BJ (cell line): Measurements from ENCODE around the gene UBALD2. TPM values are rescaled to one million over a fixed set of nuclear protein-coding genes. Genes with fewer than 3 reads are reported as not detected.
"Not testable (repeated sequence)": the region's sequence is repeated elsewhere in the genome, so short reads cannot be mapped to it uniquely, and the experiment has no call there.

ENCODE experiments used
- CTCF ChIA-PET: fragments of 350-600 bp; formaldehyde crosslinking; extraction: SDS; loops from one replicate; lab custom pipeline; 2021; ENCODE audit warnings: antibody characterized with exemption, inconsistent platforms; lab: Yijun Ruan, JAX
- POLR2A ChIA-PET: fragments of 300-600 bp; sonication (Branson Sonifier 250); formaldehyde crosslinking; extraction: SDS; loops from one replicate; lab custom pipeline; 2021; ENCODE audit warnings: antibody characterized with exemption; lab: Charles Lee
- DNase-seq: peaks from one replicate; pipeline ENCODE4 v3.0.0-alpha.2; 2011; ENCODE audit warnings: low read depth
- H3K27me3 ChIP-seq: 2 replicates; pipeline ENCODE4 v1.6.0; 2011; ENCODE audit warnings: low read length; ENCODE audit not compliant: control insufficient read depth, insufficient read depth
- H3K36me3 ChIP-seq: 2 replicates; pipeline ENCODE4 v1.5.1; 2011; ENCODE audit warnings: low read length; ENCODE audit not compliant: control insufficient read depth, insufficient read depth
- H3K4me3 ChIP-seq: 2 replicates; pipeline ENCODE4 v1.5.1; 2011; ENCODE audit warnings: low read depth, mild to moderate bottlenecking, control low read depth, low read length
- CTCF ChIP-seq: IDR thresholded peaks from 2 replicates; pipeline ENCODE4 v1.5.1; 2011; ENCODE audit warnings: low read depth, mild to moderate bottlenecking, control low read depth, inconsistent platforms, low read length, moderate library complexity; ENCODE audit not compliant: insufficient read depth
- polyA plus RNA-seq: library from polyadenylated mRNA; depleted of rRNA; stranded (reverse); fragments of >200 nt; gene quantifications from 2 replicates; pipeline ENCODE4 v1.2.3, GENCODE V29; 2011

The UBALD2 gene
- polyA plus RNA-seq, 1 experiment = 50.7 TPM

DNA sequence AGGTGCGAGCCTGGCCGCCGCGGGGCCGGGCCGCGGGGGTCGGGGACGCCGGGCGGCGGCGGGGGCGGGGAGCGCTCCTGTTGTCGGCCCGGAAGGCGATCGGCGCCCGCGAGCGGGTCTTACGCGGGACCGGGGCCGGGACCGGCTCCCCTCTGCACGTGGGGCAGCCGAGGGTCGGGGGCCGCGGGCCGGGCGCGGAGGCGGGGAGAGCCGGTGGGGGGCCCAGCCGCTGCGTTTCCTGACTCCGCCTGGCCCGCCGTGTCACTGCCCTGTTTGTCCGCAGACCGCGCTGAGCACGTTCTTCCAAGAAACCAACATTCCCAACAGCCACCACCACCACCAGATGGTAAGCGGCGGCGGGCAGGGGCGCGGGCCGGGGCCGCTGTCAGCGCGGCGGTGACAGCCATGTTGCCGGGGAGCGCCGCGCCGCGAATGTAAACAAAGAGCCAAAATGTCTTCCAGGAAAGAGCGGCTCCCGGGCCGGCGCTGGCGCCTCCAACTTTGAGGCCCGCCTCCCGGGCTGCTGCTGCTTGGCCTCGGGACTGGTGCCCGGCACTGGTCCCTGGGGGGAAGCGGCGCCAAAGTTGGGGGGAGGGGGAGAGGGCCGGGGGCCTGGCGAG is 586 bp downstream of the UBALD2 start:
- peak overlapping the region; percentile 80 for H3K4me3 ChIP-seq
- POLR2A ChIA-PET = interaction anchor here (0.6 kb wide), 1 partner anchor 11 kb away, joined by 6 read pairs; no protein-coding TSS in a partner anchor
- CTCF ChIA-PET = interaction anchor here (0.7 to 2.1 kb wide), 6 partner anchors 11 to 144 kb away, joined by 3 to 8 read pairs (median 5); no protein-coding TSS in a partner anchor
- no peak for DNase-seq
- no peaks in the 10 kb centered on the region for H3K27me3 ChIP-seq
- peaks cover 4% of the 10 kb centered on the region for H3K36me3 ChIP-seq
- TF ChIP-seq CTCF = no peak

DNA sequence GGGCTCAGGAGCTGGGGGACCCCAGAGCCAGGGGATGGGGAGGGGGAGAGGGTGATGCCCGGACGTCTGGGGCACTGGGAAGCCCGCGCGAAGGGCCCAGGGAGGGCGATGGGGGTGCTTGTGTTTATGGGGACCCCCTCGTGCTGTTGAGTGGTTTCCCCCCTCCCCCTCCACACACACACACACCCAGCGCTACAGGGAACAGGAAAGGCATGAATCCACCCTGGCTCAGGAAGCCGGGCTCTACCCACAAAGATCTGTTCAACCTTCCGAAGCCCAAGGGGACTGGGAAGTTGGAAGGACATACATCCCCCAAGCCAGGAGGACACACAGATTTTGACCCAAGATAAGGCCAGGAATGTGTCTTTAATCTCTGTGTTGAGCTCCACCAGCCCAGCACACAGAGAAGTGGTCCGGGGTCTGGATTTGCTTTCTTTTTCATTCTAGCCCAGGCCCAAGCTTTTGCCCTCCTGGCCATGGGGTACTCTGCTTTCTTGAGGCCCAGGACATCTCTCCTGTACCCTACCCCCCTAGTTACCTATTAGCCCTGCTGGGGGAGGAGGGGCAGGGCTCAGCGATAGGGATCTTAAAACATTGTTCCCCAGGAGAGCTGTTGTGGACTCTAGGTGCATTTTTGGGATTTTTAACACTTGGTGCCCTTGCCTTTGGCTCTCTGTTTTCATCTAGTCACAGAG is 1.2 kb downstream of the UBALD2 start:
- CTCF ChIA-PET = interaction anchor here (0.6 to 2.1 kb wide), 6 partner anchors 13 to 291 kb away, joined by 3 to 7 read pairs (median 4); no protein-coding TSS in a partner anchor
- no peaks in the 10 kb centered on the region for H3K27me3 ChIP-seq
- POLR2A ChIA-PET = interaction anchor here (0.7 kb wide), 1 partner anchor 10 kb away, joined by 3 read pairs; no protein-coding TSS in a partner anchor
- no peak for TF ChIP-seq CTCF
- peaks cover 7% of the 10 kb centered on the region for H3K36me3 ChIP-seq
- no peak for DNase-seq
- peak overlapping the region; percentile 80 for H3K4me3 ChIP-seq

DNA sequence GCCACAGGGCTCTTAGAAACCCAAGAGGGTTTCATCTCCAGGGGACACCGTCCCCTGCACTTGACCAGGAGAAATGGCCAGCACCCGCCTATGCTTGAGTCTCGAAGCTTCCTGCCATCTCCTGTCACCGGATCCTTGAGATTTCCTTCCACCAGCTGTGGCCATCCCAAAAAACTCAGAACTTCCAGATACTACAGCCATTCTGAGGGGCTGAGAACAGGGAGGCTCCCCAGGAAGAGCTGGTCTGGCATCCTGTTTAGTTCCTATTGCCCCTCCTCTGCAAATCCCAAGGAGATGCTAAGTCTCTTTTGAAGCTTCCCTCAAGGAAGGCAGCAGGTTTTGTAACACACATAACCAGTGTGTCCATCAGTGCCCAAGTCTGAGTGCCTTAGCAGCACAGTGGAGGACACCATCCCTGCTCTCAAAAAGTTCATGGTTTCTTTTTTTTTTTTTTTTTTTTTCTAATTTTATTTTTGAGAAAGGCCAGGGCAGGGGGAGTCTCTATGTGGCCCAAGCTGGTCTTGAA is 2.0 kb downstream of the UBALD2 start:
- POLR2A ChIA-PET = interaction anchor here (0.6 to 0.7 kb wide), 2 partner anchors 8 to 11 kb away, joined by 3 to 6 read pairs; no protein-coding TSS in a partner anchor
- no peak for DNase-seq
- Histone ChIP-seq H3K36me3 (peaks cover 7% of the 10 kb centered on the region), H3K4me3 (peak overlapping the region; percentile 80), H3K27me3 (no peaks in the 10 kb centered on the region)
- CTCF ChIA-PET = interaction anchor here (0.6 to 4.8 kb wide), 6 partner anchors 12 to 291 kb away, joined by 3 to 40 read pairs (median 6); no protein-coding TSS in a partner anchor
- no peak for TF ChIP-seq CTCF

- ChIA-PET CTCF (interaction anchor here (2.1 to 4.8 kb wide), 2 partner anchors 12 to 146 kb away, joined by 7 to 40 read pairs; no protein-coding TSS in a partner anchor), POLR2A (interaction anchor here (0.6 kb wide), 1 partner anchor 9 kb away, joined by 6 read pairs; no protein-coding TSS in a partner anchor)
- H3K27me3 ChIP-seq, H3K36me3 ChIP-seq, H3K4me3 ChIP-seq, DNase-seq: not testable (repeated sequence)
These were observed 2.4 kb downstream of the UBALD2 start for GRCh38 chr17:76267581-76268001.

DNA sequence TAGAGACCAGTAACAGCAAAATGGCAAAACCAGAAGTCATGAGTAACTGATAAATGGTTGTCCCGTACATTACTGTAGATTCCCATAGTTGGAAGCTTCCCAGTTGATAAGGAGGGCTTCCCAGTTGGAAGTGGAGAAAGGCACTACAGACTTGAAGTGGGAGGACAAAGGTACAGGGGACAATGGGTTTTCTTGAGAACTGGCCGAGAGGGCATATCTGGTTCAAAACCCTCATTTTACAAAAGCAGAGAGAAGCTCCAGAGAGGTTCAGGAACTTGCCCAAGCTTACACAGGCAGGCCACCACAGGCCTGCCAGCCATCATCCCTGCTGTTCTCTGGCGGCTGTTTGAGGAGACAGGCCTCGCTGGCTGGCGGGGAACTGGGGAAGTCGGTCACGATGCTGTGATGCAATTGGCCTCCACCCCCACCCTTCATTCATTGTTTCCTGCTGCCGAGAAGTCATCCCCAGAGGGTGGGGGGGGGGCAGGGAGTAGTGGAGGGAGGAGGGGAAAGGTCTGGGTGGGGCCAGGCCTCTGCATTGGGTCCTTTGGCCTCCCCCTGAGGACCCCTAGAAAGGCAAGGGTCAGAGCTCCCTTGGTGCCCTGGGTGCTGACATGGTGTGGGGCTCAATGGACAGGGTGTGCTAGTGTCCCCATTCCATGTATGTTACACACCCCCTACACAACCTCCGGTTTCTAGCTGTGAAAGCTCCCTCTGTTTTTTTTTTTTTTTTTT is 3.0 kb downstream of the UBALD2 start:
- no peak overlapping the region for H3K4me3 ChIP-seq
- no peak for TF ChIP-seq CTCF
- ChIA-PET CTCF (interaction anchor here (0.9 to 4.8 kb wide), 4 partner anchors 12 to 149 kb away, joined by 3 to 40 read pairs (median 5); no protein-coding TSS in a partner anchor), POLR2A (no interaction called here)
- peaks cover 7% of the 10 kb centered on the region for H3K36me3 ChIP-seq
- DNase-seq = no peak
- H3K27me3 ChIP-seq = no peaks in the 10 kb centered on the region
